Femur (tissue), 1 donor: ENCODE data around the gene TRIO.
"Not testable (repeated sequence)": the region's sequence is repeated elsewhere in the genome, so short reads cannot be mapped to it uniquely, and the experiment has no call there.

Source experiments
- DNase-seq: peaks from one replicate; pipeline ENCODE4 v3.0.0-alpha.2; 2017

TRIO gene

GRCh38 chr5:14424011-14424685, 281.0 kb downstream of the TRIO start:
- no peak for DNase-seq

- no peak for DNase-seq
These were observed 282.4 kb downstream of the TRIO start for GRCh38 chr5:14425559-14425958.

- DNase-seq, result no peak
These were observed 283.4 kb downstream of the TRIO start for GRCh38 chr5:14426521-14426920.

GRCh38 chr5:14428302-14429081, 285.4 kb downstream of the TRIO start:
- DNase-seq, result no peak

GRCh38 chr5:14429101-14430050, 286.2 kb downstream of the TRIO start:
- DNase-seq, result peak; percentile 30

- DNase-seq, result no peak
These were observed 288.4 kb downstream of the TRIO start for GRCh38 chr5:14431534-14431933.

GRCh38 chr5:14432931-14433589, 289.9 kb downstream of the TRIO start:
- no peak for DNase-seq

GRCh38 chr5:14435481-14435880, 292.3 kb downstream of the TRIO start:
- no peak for DNase-seq

- DNase-seq, result not testable (repeated sequence)
These were observed 293.0 kb downstream of the TRIO start for GRCh38 chr5:14436122-14436521.

- no peak for DNase-seq
These were observed 293.8 kb downstream of the TRIO start for GRCh38 chr5:14436801-14437542.

- DNase-seq, result no peak
These were observed 295.1 kb downstream of the TRIO start for GRCh38 chr5:14438195-14438606.

GRCh38 chr5:14439087-14439871, 296.1 kb downstream of the TRIO start:
- no peak for DNase-seq

GRCh38 chr5:14440223-14440581, 297.1 kb downstream of the TRIO start:
- no peak for DNase-seq

GRCh38 chr5:14440582-14441431, 297.7 kb downstream of the TRIO start:
- peak; percentile 91 for DNase-seq

- DNase-seq, result no peak
These were observed 298.5 kb downstream of the TRIO start for GRCh38 chr5:14441641-14442040.

- no peak for DNase-seq
These were observed 299.4 kb downstream of the TRIO start for GRCh38 chr5:14442536-14442935.

GRCh38 chr5:14443671-14444093, 300.5 kb downstream of the TRIO start:
- no peak for DNase-seq

GRCh38 chr5:14444161-14444560, 301.0 kb downstream of the TRIO start:
- DNase-seq, result no peak

GRCh38 chr5:14445013-14445412, 301.9 kb downstream of the TRIO start:
- DNase-seq, result no peak
